Measurements from ENCODE around the gene CD27. TPM values are rescaled to one million over a fixed set of nuclear protein-coding genes. Genes with fewer than 3 reads are reported as not detected.

CD27 gene
- polyA plus RNA-seq, 1 of the 3 experiments (the other 2 are of a cell fraction): not detected

GRCh38 chr12:6428326-6428725 is 16.4 kb upstream of the CD27 start:
- Histone ChIP-seq H3K79me2 (ENCODE audit: insufficient read depth) (no peaks in the 10 kb centered on the region), H3K9me3 (no peaks in the 10 kb centered on the region), H3K36me3 (replicated peaks in 1 of 2; ENCODE audit: control insufficient read depth in 1 of 2, insufficient read depth in 2 of 2, low read length in 1 of 2) (no peaks in the 10 kb centered on the region), H3K27ac (ENCODE audit: low read depth in 2 of 2, low read length in 1 of 2) (no peak overlapping the region), H3K27me3 (ENCODE audit: insufficient read depth) (no peaks in the 10 kb centered on the region), H3K9me2 (no peaks in the 10 kb centered on the region), H3K4me3 (ENCODE audit: low read depth in 2 of 2, low read length in 1 of 2) (no peak overlapping the region), H4K20me1 (ENCODE audit: insufficient read depth) (no peaks in the 10 kb centered on the region), H3K4me1 (ENCODE audit: control insufficient read depth in 1 of 2, insufficient read depth in 2 of 2, low read depth in 1 of 2, low read length in 1 of 2) (peaks cover 3 to 6% of the 10 kb centered on the region in 2 experiments; a peak in 2 of 4 replicates), H2AFZ (ENCODE audit: low read depth) (no peak overlapping the region), H3K4me2 (no peak overlapping the region), H3F3A (replicated peaks; ENCODE audit: insufficient read depth) (no peaks in the 10 kb centered on the region), H3K9ac (no peak overlapping the region)
- TF ChIP-seq EZH2phosphoT487 (IDR thresholded peaks at IDR 0.05; ENCODE audit: borderline replicate concordance, low read depth) (no peak), USF2 (IDR thresholded peaks at IDR 0.05; ENCODE audit: borderline replicate concordance, low read depth, low read length) (no peak), POLR2AphosphoS5 (IDR thresholded peaks at IDR 0.05; ENCODE audit: low read depth, low read length) (no peak), CHD2 (IDR thresholded peaks at IDR 0.05; ENCODE audit: low read length, partially characterized antibody) (no peak), PBX3 (IDR thresholded peaks at IDR 0.05) (no peak), GABPA (IDR thresholded peaks at IDR 0.05; ENCODE audit: low read depth) (no peak), ZBTB33 (IDR thresholded peaks at IDR 0.05; ENCODE audit: borderline replicate concordance, low read depth) (no peak), EP300 (IDR thresholded peaks at IDR 0.05; ENCODE audit: borderline replicate concordance in 1 of 2, low read depth in 1 of 2, low read length in 1 of 2) (no peak), TCF12 (IDR thresholded peaks at IDR 0.05) (no peak), CTCF (IDR thresholded peaks at IDR 0.05) (no peak), GATA2 (CRISPR knock-in tag; IDR thresholded peaks at IDR 0.05) (no peak)
- no peak for DNase-seq
- ChIA-PET CTCF (interaction anchor here (1.0 to 8.2 kb wide), 3 partner anchors 8 to 37 kb away, joined by 3 to 91 read pairs (median 3); no protein-coding TSS in a partner anchor), POLR2A (no interaction called here)
- 84% methylated on average over 3 of the region's 3 CpGs for WGBS (ENCODE audit: low lambda C conversion rate)

Measured in SK-N-SH (cell line).